IMR-90 (cell line): ENCODE measurements around the gene AMZ2. TPM values are rescaled to one million over a fixed set of nuclear protein-coding genes. Genes with fewer than 3 reads are reported as not detected.

ENCODE experiments used
- ATAC-seq: fragments of 200-7000 bp; cut with Tn5 transposase; 2 replicates; pipeline ENCODE4 v1.9.1; 2020; ENCODE audit warnings: low read depth, mild to moderate bottlenecking, moderate library complexity
- BruUV-seq: library from RNA; stranded (reverse); fragments of 400-500 nt; replicated peaks from 2 replicates; lab custom pipeline; 2021; lab: Mats Ljungman, UMichigan
- CTCF ChIA-PET: fragments of 300-600 bp; formaldehyde crosslinking; extraction: SDS; loops from one replicate; lab custom pipeline; 2021; ENCODE audit warnings: antibody characterized with exemption; lab: Yijun Ruan, JAX
- POLR2A ChIA-PET: fragments of 300-600 bp; sonication (Branson Sonifier 250); formaldehyde crosslinking; loops from one replicate; lab custom pipeline; 2022; ENCODE audit warnings: antibody characterized with exemption; ENCODE audit not compliant: unreplicated experiment; lab: Charles Lee
- DNase-seq: peaks from one replicate; pipeline ENCODE4 v3.0.0; 2013
- H2AFZ ChIP-seq: replicated peaks from 2 replicates; pipeline ENCODE3; 2013; ENCODE audit warnings: low read length, mild to moderate bottlenecking; ENCODE audit not compliant: poor library complexity
- H2AK5ac ChIP-seq: 2 replicates; pipeline ENCODE4 v1.6.1; 2013; ENCODE audit warnings: low read depth, low read length, inconsistent platforms
- H2AK9ac ChIP-seq: replicated peaks from 2 replicates; pipeline ENCODE3; 2013; ENCODE audit warnings: mild to moderate bottlenecking, low read depth, low read length, moderate library complexity; ENCODE audit not compliant: poor library complexity
- H2BK120ac ChIP-seq: 2 replicates; pipeline ENCODE4 v1.6.1; 2013; ENCODE audit warnings: low read depth, low read length, inconsistent platforms
- H2BK15ac ChIP-seq: 3 replicates; pipeline ENCODE4 v1.6.1; 2013; ENCODE audit warnings: low read depth, low read length, inconsistent platforms
- H2BK20ac ChIP-seq: 2 replicates; pipeline ENCODE4 v1.6.1; 2013; ENCODE audit warnings: low read depth, mild to moderate bottlenecking, inconsistent platforms, low read length, moderate library complexity
- H2BK5ac ChIP-seq: 2 replicates; pipeline ENCODE4 v1.6.1; 2013; ENCODE audit warnings: mild to moderate bottlenecking, low read depth, low read length, inconsistent platforms; ENCODE audit not compliant: poor library complexity, severe bottlenecking
- H3K14ac ChIP-seq: replicated peaks from 2 replicates; pipeline ENCODE4 v1.6.1; 2013; ENCODE audit warnings: low read depth, low read length, inconsistent platforms
- H3K18ac ChIP-seq: 2 replicates; pipeline ENCODE4 v1.6.1; 2013; ENCODE audit warnings: low read depth, low read length, control low read depth
- H3K23ac ChIP-seq: 2 replicates; pipeline ENCODE4 v1.6.1; 2013; ENCODE audit warnings: low read depth, low read length, inconsistent platforms
- H3K27ac ChIP-seq: 2 replicates; pipeline ENCODE4 v1.5.1; 2013; ENCODE audit warnings: mild to moderate bottlenecking, control low read depth, low read length; ENCODE audit not compliant: insufficient read depth
- H3K27me3 ChIP-seq: 2 replicates; pipeline ENCODE4 v1.6.1; 2013; ENCODE audit warnings: low read length; ENCODE audit not compliant: control insufficient read depth, insufficient read depth
- H3K36me3 ChIP-seq: 2 replicates; pipeline ENCODE4 v1.6.1; 2013; ENCODE audit warnings: low read length, mixed read lengths; ENCODE audit not compliant: control insufficient read depth, insufficient read depth
- H3K4ac ChIP-seq: 2 replicates; pipeline ENCODE4 v1.6.1; 2013; ENCODE audit warnings: low read depth, low read length, inconsistent platforms
- H3K4me1 ChIP-seq: 2 replicates; pipeline ENCODE4 v1.6.1; 2013; ENCODE audit warnings: low read length, mixed read lengths; ENCODE audit not compliant: control insufficient read depth, insufficient read depth
- H3K4me2 ChIP-seq: 2 replicates; pipeline ENCODE4 v1.6.1; 2013; ENCODE audit warnings: low read depth, mild to moderate bottlenecking, control low read depth, low read length, moderate library complexity
- H3K4me3 ChIP-seq: 2 replicates; pipeline ENCODE4 v1.5.1; 2013; ENCODE audit warnings: low read depth, mild to moderate bottlenecking, control low read depth, low read length, moderate library complexity; ENCODE audit not compliant: insufficient read depth
- H3K56ac ChIP-seq: 2 replicates; pipeline ENCODE4 v1.6.1; 2013; ENCODE audit warnings: low read length, inconsistent platforms; ENCODE audit not compliant: insufficient read depth; ENCODE audit errors: extremely low read depth
- H3K79me1 ChIP-seq, 2 experiments: 2 replicates each; pipeline ENCODE4 v1.6.1; 2013; ENCODE audit warnings: low read length in 2 of 2, inconsistent platforms in 1 of 2, low read depth in 1 of 2
- H3K9ac ChIP-seq: 2 replicates; pipeline ENCODE4 v1.6.1; 2013; ENCODE audit warnings: low read depth, low read length, control low read depth
- H3K9me1 ChIP-seq: 2 replicates; pipeline ENCODE4 v1.6.1; 2013; ENCODE audit warnings: low read length, inconsistent platforms; ENCODE audit not compliant: insufficient read depth
- H3K9me3 ChIP-seq: 2 replicates; pipeline ENCODE4 v1.6.1; 2013; ENCODE audit warnings: low read length; ENCODE audit not compliant: control insufficient read depth, insufficient read depth
- H4K20me1 ChIP-seq: 2 replicates; pipeline ENCODE4 v1.6.1; 2013; ENCODE audit warnings: low read length, inconsistent platforms; ENCODE audit not compliant: insufficient read depth
- H4K5ac ChIP-seq: 2 replicates; pipeline ENCODE4 v1.6.1; 2013; ENCODE audit warnings: mild to moderate bottlenecking, low read depth, low read length, control low read depth
- H4K8ac ChIP-seq, 2 experiments: 2 replicates each; pipeline ENCODE4 v1.6.1; 2013; ENCODE audit warnings: low read depth in 2 of 2, low read length in 2 of 2, control low read depth in 1 of 2, inconsistent platforms in 1 of 2
- H4K91ac ChIP-seq: 2 replicates; pipeline ENCODE4 v1.6.1; 2013; ENCODE audit warnings: low read depth, low read length, inconsistent platforms; ENCODE audit not compliant: insufficient read depth
- ELK1 ChIP-seq: fragments of 150-350 bp; IDR thresholded peaks from 2 replicates; pipeline ENCODE4 v1.6.1; 2016; ENCODE audit warnings: low read depth, mild to moderate bottlenecking, low read length, moderate library complexity, borderline replicate concordance
- MAZ ChIP-seq: IDR thresholded peaks from 2 replicates; pipeline ENCODE4 v1.6.1; 2012; ENCODE audit warnings: low read depth, mild to moderate bottlenecking, low read length, improper control_type of control experiment, moderate library complexity, borderline replicate concordance
- POLR2A ChIP-seq: IDR thresholded peaks from 2 replicates; pipeline ENCODE4 v1.6.1; 2012; ENCODE audit warnings: mild to moderate bottlenecking, low read depth, low read length
- WGBS, 2 experiments: methylation state at CpG; one replicate each; pipeline versions ENCODE4 v1.1.5 to v1.1.7; 2013; ENCODE audit warnings: missing lambda C conversion rate in 2 of 2; ENCODE audit not compliant: insufficient read length in 1 of 2; ENCODE audit errors: extremely low coverage in 2 of 2; 5-methylcytosine and 5-hydroxymethylcytosine counted together
- dilution Hi-C: fragments of 300-500 bp; cut with HindIII; formaldehyde crosslinking; loops from one replicate; pipeline ENCODE4 v1.14.3; 2018; ENCODE audit warnings: low sequenced_read_pairs; ENCODE audit not compliant: unreplicated experiment
- in situ Hi-C: fragments of 300-500 bp; cut with MboI; formaldehyde crosslinking; loops from 3 replicates; pipeline ENCODE4 v1.14.3; 2019; ENCODE audit warnings: low sequenced_read_pairs, inconsistent platforms, mixed read lengths
- intact Hi-C: fragments of 100-400 bp; cut with micrococcal nuclease; formaldehyde crosslinking; loops from 2 replicates; pipeline ENCODE4 v1.10.0; 2022
- polyA plus RNA-seq, 3 experiments: library from polyadenylated mRNA; depleted of rRNA; stranded (reverse); fragments of >200 nt; gene quantifications; 2 replicates each; pipeline ENCODE4 v1.2.3, GENCODE V29; 2012; ENCODE audit warnings: low replicate concordance in 1 of 3
- total RNA-seq: library from RNA; depleted of rRNA; stranded (reverse); fragments of >200 nt; gene quantifications from 2 replicates; pipeline ENCODE4 v1.2.3, GENCODE V29; 2012

The AMZ2 gene
- total and polyA plus RNA-seq, 2 of the 4 experiments (the other 2 are of a cell fraction): 65.4 to 90.2 TPM

DNA sequence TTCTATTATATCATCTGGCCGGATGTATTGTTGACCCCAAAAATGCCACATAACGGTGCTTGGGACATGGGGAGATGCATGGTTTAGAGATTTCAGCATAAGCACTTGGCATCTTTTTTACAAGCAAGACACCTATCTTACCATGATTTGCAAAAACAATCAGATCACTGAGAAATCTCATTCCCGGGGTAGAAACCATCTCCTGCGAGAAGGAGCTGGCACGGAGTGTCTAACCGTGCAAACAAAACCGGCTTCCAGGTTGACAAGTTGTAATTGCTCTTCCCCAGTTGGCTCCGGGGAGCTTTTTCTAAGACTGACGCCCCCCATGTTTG lies 42.1 kb downstream of the AMZ2 start:
- no peak overlapping the region for H2BK15ac ChIP-seq
- no peak overlapping the region for H3K4ac ChIP-seq
- H4K91ac ChIP-seq: no peak overlapping the region
- no peak overlapping the region for H3K56ac ChIP-seq
- ATAC-seq (no peak), DNase-seq (no peak)
- H3K4me3 ChIP-seq: no peak overlapping the region
- no TSS peak for BruUV-seq
- no peaks in the 10 kb centered on the region for H3K36me3 ChIP-seq
- no peak overlapping the region for H3K9ac ChIP-seq
- H4K20me1 ChIP-seq: no peaks in the 10 kb centered on the region; the same call in 1 of the 2 replicates
- no peak overlapping the region for H3K27ac ChIP-seq
- H3K4me2 ChIP-seq: no peak overlapping the region
- no peaks in the 10 kb centered on the region for H3K9me3 ChIP-seq
- no peak overlapping the region for H2BK20ac ChIP-seq
- no peaks in the 10 kb centered on the region for H3K9me1 ChIP-seq
- no peaks in the 10 kb centered on the region for H3K79me1 ChIP-seq
- in situ Hi-C loops (no loop called here), dilution Hi-C loops (no loop called here), intact Hi-C loops (loop anchor here (5.0 kb wide), 1 partner anchor 92 kb away; no protein-coding TSS in a partner anchor)
- H2AFZ ChIP-seq: no peak overlapping the region
- ChIA-PET POLR2A (interaction anchor here (1.7 kb wide), 1 partner anchor 109 kb away, joined by 4 read pairs; no protein-coding TSS in a partner anchor), CTCF (interaction anchor here (0.5 kb wide), 1 partner anchor 118 kb away, joined by 3 read pairs; no protein-coding TSS in a partner anchor)
- no peak overlapping the region for H3K14ac ChIP-seq
- H3K4me1 ChIP-seq: peaks cover 3% of the 10 kb centered on the region
- no peak overlapping the region for H2AK5ac ChIP-seq
- no peak overlapping the region for H2BK120ac ChIP-seq
- peaks cover 21% of the 10 kb centered on the region for H3K27me3 ChIP-seq
- H4K5ac ChIP-seq: no peak overlapping the region
- H4K8ac ChIP-seq: no peak overlapping the region
- TF ChIP-seq POLR2A (0 out of 2 replicates have a peak, but pooled peaks have one; percentile 13), ELK1 (no peak), MAZ (no peak)
- WGBS, 2 experiments: 28% methylated on average over 4 of the region's 9 CpGs; no CpG with 5 or more reads in 1 of the 2 experiments
- H3K18ac ChIP-seq: no peak overlapping the region
- no peak overlapping the region for H3K23ac ChIP-seq
- H2AK9ac ChIP-seq: no peak overlapping the region
- H2BK5ac ChIP-seq: no peak overlapping the region
